Astrocyte of the cerebellum (primary cell): ENCODE results near the gene RAB31.

Source experiments
- DNase-seq: peaks from one replicate; pipeline ENCODE4 v3.0.0-alpha.2; 2011; ENCODE audit warnings: low read depth
- H3K4me3 ChIP-seq: 2 replicates; pipeline ENCODE4 v1.5.1; 2011; ENCODE audit warnings: mild to moderate bottlenecking, low read depth, low read length, moderate library complexity
- in situ Hi-C: cut with HindIII; loops from 2 replicates; pipeline ENCODE4 v1.10.0; 2017; ENCODE audit warnings: low sequenced_read_pairs
- TF ChIP-seq, protein P1 (sequence below): IDR thresholded peaks from 2 replicates; pipeline ENCODE4 v1.5.1; 2012; ENCODE audit warnings: low read length, low read depth, moderate library complexity, mild to moderate bottlenecking; ENCODE audit errors: missing control alignments

Gene RAB31

GRCh38 chr18:9810299-9810698 lies 102.2 kb downstream of the RAB31 start:
- no peak overlapping the region for H3K4me3 ChIP-seq
- no peak for DNase-seq
- TF ChIP-seq, protein P1, sequence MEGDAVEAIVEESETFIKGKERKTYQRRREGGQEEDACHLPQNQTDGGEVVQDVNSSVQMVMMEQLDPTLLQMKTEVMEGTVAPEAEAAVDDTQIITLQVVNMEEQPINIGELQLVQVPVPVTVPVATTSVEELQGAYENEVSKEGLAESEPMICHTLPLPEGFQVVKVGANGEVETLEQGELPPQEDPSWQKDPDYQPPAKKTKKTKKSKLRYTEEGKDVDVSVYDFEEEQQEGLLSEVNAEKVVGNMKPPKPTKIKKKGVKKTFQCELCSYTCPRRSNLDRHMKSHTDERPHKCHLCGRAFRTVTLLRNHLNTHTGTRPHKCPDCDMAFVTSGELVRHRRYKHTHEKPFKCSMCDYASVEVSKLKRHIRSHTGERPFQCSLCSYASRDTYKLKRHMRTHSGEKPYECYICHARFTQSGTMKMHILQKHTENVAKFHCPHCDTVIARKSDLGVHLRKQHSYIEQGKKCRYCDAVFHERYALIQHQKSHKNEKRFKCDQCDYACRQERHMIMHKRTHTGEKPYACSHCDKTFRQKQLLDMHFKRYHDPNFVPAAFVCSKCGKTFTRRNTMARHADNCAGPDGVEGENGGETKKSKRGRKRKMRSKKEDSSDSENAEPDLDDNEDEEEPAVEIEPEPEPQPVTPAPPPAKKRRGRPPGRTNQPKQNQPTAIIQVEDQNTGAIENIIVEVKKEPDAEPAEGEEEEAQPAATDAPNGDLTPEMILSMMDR, result no peak
- in situ Hi-C loops, result loop anchor here (5.0 kb wide), 1 partner anchor 98 kb away; no protein-coding TSS in a partner anchor

- in situ Hi-C loops, result loop anchor here (5.0 kb wide), 1 partner anchor 99 kb away; no protein-coding TSS in a partner anchor
- no peak overlapping the region for H3K4me3 ChIP-seq
- TF ChIP-seq, protein P1, result no peak
- no peak for DNase-seq
These were observed 103.0 kb downstream of the RAB31 start for GRCh38 chr18:9810994-9811705.

- in situ Hi-C loops, result loop anchor here (5.0 kb wide), 1 partner anchor 100 kb away; no protein-coding TSS in a partner anchor
- no peak overlapping the region for H3K4me3 ChIP-seq
- no peak for DNase-seq
- TF ChIP-seq, protein P1, result no peak
These were observed 103.9 kb downstream of the RAB31 start for GRCh38 chr18:9811978-9812377.

- H3K4me3 ChIP-seq, result no peak overlapping the region
- DNase-seq, result peak; percentile 74
- TF ChIP-seq, protein P1, result no peak
- in situ Hi-C loops, result loop anchor here (5.0 kb wide), 1 partner anchor 102 kb away; no protein-coding TSS in a partner anchor
These were observed 106.3 kb downstream of the RAB31 start for GRCh38 chr18:9814431-9814830.

DNA sequence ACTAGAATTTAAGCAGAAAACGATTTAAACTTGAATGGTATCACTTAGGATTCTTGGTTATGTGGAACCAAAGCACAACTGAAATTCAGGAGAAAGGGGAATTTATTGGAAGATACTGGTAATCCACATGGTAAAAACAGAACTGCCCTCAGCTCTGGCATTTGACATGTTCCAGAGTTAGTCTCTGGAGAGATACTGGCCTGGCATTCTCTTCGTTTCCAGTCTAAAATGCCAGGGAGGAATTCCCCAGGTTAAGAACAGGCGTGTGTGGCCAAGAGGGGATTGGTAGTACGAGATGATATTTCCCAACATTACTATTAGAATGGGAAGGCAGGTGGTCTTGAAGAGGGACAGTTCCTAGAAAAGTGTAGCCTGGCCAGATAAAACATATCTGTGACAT lies 109.2 kb downstream of the RAB31 start:
- in situ Hi-C loops, result no loop called here
- no peak overlapping the region for H3K4me3 ChIP-seq
- DNase-seq, result no peak
- TF ChIP-seq, protein P1, result no peak

GRCh38 chr18:9817725-9818422 lies 109.8 kb downstream of the RAB31 start:
- H3K4me3 ChIP-seq, result no peak overlapping the region
- TF ChIP-seq, protein P1, result no peak
- in situ Hi-C loops, result no loop called here
- DNase-seq, result no peak
